ENCODE results near the gene MCTP1. TPM values are rescaled to one million over a fixed set of nuclear protein-coding genes. Genes with fewer than 3 reads are reported as not detected.

Gene MCTP1
- total RNA-seq, 1 experiment from 2014 or later, result 0.44 TPM

- H3K36me3 ChIP-seq (ENCODE audit: control insufficient read depth in 1 of 2, insufficient read depth in 2 of 2, low read length in 2 of 2), result no peaks in the 10 kb centered on the region
- no peaks in the 10 kb centered on the region for H3K9me3 ChIP-seq (ENCODE audit: control insufficient read depth in 1 of 2, insufficient read depth in 1 of 2, low read depth in 1 of 2, low read length in 2 of 2)
- DNase-seq (ENCODE audit: low read depth, low spot score) (no peak), ATAC-seq (no peak)
- peak overlapping the region; percentile 47 for H2AFZ ChIP-seq (ENCODE audit: low read depth, low read length, poor library complexity, severe bottlenecking)
- H3K4me2 ChIP-seq (ENCODE audit: low read length), result no peak overlapping the region
- RAD21 ChIA-PET (ENCODE audit: low non-redundant PET in 1 of 2, low total read pairs in 2 of 2, uncharacterized antibody in 2 of 2, unreplicated experiment in 2 of 2), result no interaction called here
- no peaks in the 10 kb centered on the region for H3K9me2 ChIP-seq (ENCODE audit: insufficient read depth)
- intact Hi-C loops (cut with micrococcal nuclease), result no loop called here
- no peaks in the 10 kb centered on the region for H3K79me2 ChIP-seq (ENCODE audit: insufficient read depth, low read length)
- no peak for TF ChIP-seq EGR1 (IDR thresholded peaks at IDR 0.05; ENCODE audit: low read depth)
- TF ChIP-seq EZH2phosphoT487 (IDR thresholded peaks at IDR 0.05; ENCODE audit: borderline replicate concordance), result no peak
- no peak for TF ChIP-seq SIN3A (IDR thresholded peaks at IDR 0.05; ENCODE audit: low read depth)
- TF ChIP-seq REST (IDR thresholded peaks at IDR 0.05; ENCODE audit: low read depth), result no peak
- TF ChIP-seq SRF (IDR thresholded peaks at IDR 0.05; ENCODE audit: low read depth), result no peak
- no peak for TF ChIP-seq RAD21 (IDR thresholded peaks at IDR 0.05; ENCODE audit: low read depth)
- no peak for TF ChIP-seq FOSL1 (IDR thresholded peaks at IDR 0.05; ENCODE audit: low read depth)
- no peak for TF ChIP-seq SP1 (IDR thresholded peaks at IDR 0.05; ENCODE audit: low read depth)
- no peak for TF ChIP-seq POLR2A (IDR thresholded peaks at IDR 0.05; ENCODE audit: borderline replicate concordance, extremely low read depth, insufficient read depth, insufficient read length)
- TF ChIP-seq CTCF (IDR thresholded peaks at IDR 0.05 in 2 of 3, conservative IDR thresholded peaks at IDR 0.05 in 1 of 3; ENCODE audit: borderline replicate concordance in 1 of 3, insufficient read depth in 1 of 3, low read depth in 2 of 3, low read length in 2 of 3), result no peak
- no peak for TF ChIP-seq ZNF274 (IDR thresholded peaks at IDR 0.05; ENCODE audit: low read depth, low read length)
- H3K4me3 ChIP-seq (replicated peaks in 1 of 2; ENCODE audit: low read depth in 1 of 2, low read length in 2 of 2), result no peak overlapping the region
- POLR2A ChIA-PET, result interaction anchor here (0.9 kb wide), 1 partner anchor 9 kb away, joined by 3 read pairs; no protein-coding TSS in a partner anchor
- H3K27ac ChIP-seq (ENCODE audit: low read depth, low read length), result no peak overlapping the region
- no TSS peak for BruUV-seq (replicated peaks)
- no peaks in the 10 kb centered on the region for H3K27me3 ChIP-seq (ENCODE audit: insufficient read depth, low read length)
- CTCF ChIA-PET, result no interaction called here
- H3K4me1 ChIP-seq (ENCODE audit: control insufficient read depth in 1 of 2, insufficient read depth in 2 of 2, low read length in 2 of 2), result no peaks in the 10 kb centered on the region
- no peaks in the 10 kb centered on the region for H4K20me1 ChIP-seq (ENCODE audit: insufficient read depth)
- H3K9ac ChIP-seq (ENCODE audit: low read length), result no peak overlapping the region
Measured at GRCh38 chr5:94778732-94779131, 506.2 kb downstream of the MCTP1 start.

All from HCT116 (cell line).